HG03354 (cell line): ENCODE results near the gene ST8SIA6.
"Not testable (repeated sequence)": the region's sequence is repeated elsewhere in the genome, so short reads cannot be mapped to it uniquely, and the experiment has no call there.

Experiments used
- ATAC-seq: cut with Tn5 transposase; IDR thresholded peaks from one replicate; pipeline ENCODE4 v1.9.1; 2021; ENCODE audit warnings: mild to moderate bottlenecking; ENCODE audit not compliant: unreplicated experiment, poor library complexity, severe bottlenecking

ST8SIA6 gene

GRCh38 chr10:17464545-17464944 lies 10.2 kb upstream of the ST8SIA6 start:
- no peak for ATAC-seq

- no peak for ATAC-seq
Measured at GRCh38 chr10:17460756-17461155, 6.4 kb upstream of the ST8SIA6 start.

- ATAC-seq, result no peak
Measured at GRCh38 chr10:17457083-17457482, 2.7 kb upstream of the ST8SIA6 start.

DNA sequence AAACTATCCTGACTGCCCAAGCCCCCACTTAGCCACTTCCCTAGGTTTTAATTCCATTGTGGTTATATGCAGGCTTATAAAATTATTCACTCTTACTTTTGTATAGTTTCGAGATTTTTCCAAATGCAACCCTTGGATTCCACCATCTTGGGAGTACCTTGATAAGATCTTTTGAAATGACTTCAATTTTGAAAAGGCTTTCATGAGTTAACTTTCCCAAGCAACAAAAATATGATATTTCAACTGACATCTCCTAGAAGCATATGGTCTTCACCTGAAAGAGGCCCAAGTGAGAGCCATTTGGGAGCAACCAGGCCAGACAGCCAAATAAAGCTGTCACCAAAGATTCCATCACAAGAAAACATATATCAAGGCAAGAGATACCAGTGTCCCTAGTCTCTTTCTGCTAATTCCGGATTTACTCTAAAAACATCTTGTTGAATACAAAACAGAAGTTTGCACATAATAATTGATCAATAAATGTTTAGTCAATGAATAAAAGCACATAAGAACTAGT lies 1.7 kb upstream of the ST8SIA6 start:
- no peak for ATAC-seq

DNA sequence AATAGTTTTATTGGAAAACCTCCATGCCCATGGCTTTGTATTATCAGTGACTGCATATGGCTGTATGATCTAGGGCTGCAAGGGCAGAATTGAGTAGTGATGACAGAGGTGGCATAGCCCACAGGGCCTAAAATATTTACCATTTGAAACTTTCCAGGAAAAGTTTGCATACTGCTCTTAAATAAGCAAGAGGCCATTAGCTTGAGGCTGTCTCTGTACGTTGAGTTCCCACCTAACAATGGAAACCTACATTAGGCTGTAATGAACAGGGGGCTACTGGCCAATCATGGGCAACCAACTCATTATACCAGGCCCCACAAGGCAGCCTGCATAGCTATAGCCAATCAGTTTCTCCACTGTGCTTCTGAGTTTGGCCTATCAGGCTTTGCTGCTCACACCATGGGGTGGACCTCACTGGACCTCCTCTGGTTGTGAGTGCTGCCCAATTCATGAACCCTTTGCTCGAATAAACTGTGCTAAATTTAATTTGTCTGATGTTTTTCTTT lies 673 bp upstream of the ST8SIA6 start:
- no peak for ATAC-seq

DNA sequence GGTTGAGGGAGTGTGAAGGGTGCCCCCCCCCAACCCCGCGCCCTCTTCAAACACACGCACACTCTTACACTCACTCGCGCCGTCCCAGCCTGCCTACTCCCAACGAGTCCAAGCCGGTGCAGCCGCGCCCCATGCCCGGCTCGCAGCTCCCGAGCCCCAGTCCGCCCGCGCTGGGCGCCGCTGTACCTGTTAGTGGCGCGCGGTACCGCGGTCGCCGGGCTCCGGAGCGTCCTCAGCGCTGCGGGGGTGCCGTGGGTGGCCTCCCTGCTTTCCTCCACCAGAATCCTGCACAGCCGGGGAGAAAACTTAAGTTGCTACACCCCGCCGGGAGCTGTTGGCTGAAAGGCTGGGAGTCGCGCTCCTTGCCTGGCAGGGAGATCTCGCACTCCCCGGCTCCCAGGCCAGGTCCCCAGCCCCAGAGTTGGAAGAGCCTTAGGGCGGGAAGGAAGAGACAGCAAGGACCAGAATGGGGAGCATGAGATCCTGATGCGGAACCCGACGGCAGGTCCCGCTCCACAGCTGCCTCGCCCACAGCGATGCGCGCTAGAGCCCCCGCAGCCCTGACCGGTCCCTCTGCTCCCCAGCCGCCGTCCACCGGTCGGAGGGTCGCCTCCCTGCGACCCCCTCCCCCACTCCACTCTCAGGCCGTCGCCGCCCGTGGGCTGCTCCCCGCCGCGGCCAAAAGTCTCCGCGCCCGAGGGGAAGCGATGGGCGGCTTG lies 863 bp downstream of the ST8SIA6 start:
- peak; percentile 34 for ATAC-seq

DNA sequence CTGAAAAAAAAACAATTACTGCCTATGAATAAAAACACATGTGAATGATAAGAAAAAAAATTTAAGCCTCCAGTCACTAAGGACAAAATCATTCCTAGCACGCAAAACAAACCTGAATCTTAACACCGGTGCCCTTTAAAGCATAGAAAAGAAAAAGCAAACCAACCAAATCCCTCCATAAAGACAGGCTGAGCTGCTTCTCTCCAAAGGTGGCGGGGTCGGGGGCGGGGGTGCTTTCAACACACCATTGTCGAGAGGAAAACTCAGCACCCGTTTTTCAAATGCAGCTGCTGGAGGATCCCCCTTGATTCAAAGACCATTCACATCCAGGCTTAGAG lies 1.4 kb downstream of the ST8SIA6 start:
- ATAC-seq, result no peak

- ATAC-seq, result no peak
Measured at GRCh38 chr10:17452060-17452841, 2.1 kb downstream of the ST8SIA6 start.

DNA sequence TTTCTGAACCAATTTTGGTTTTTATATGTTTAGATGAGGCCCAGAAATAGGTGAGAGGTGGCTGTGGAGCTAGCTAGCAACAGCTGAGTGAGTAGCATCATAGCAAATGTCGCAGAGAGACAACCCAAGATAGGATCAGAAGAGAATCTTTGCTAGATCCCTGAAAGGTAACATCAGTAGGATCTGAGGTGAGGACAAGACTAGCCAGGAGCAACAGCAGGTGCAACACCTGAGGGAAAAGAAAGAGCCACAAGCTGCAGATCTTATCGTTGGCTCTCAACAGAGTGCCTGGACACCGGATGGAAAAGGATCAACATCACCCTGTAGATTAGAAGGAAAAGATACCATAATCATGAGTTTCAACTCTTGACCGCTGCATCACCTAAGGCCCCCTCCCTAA lies 4.4 kb downstream of the ST8SIA6 start:
- ATAC-seq, result no peak

DNA sequence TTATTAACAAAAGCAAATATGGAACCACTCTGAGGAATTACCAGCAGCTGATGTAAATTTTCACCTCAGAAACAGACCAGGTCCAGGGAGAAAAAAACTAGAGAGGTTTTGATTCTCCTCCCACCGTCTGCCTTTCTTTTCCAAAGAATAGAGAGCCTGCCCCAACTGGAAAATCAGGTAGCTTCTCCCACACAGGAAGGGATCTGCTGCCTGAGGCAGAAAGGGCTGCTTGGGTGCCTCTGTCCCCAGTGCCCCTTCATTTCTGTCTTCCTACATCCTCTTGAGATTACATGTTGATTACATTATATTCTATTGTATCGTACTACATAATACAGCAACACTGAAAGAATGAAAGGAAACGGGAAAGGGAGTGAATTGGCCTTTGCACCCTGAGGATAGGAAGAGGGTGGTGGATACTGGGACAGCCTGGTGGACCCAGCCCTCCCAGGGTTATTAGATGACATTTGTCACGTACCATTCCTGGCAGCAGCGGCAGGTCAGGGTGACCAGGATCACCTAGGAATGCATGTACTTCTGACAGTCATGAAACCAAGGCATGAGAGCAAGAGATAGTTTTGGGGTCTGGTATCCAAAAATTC lies 8.9 kb downstream of the ST8SIA6 start:
- ATAC-seq, result no peak

GRCh38 chr10:17444388-17444714 lies 10.0 kb downstream of the ST8SIA6 start:
- ATAC-seq, result no peak

DNA sequence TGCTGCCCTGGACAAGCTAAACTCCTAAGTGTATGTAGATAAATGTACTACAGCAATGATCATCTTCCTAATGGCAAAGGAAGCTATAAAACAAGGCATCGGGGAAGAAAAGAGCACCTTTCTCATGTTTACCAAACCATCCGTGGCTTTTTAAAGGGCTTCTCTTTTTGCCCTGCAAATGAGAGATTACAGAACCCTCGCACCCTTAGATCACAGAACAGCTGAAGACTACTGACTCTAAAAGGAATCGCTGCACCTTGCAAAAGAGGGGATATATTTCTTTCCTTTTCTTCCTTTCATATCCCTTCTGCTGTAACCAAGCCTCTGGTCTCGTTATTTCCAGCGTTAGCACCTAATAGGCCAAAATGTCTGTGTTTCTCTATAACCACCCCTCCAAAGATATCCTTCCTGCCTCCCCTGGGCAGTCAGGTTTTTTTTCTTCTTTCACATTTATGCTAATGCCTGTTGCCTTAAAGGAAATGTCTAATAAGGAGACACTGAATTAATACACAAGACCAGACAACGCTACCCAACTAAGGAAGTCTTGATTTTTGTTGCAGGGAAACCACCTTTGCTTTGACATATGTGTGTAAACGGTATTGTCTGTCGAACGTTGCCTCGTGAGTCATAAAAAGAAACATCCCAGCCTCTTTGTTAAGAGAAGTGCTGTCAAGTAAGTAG lies 10.5 kb downstream of the ST8SIA6 start:
- ATAC-seq, result peak; percentile 94

DNA sequence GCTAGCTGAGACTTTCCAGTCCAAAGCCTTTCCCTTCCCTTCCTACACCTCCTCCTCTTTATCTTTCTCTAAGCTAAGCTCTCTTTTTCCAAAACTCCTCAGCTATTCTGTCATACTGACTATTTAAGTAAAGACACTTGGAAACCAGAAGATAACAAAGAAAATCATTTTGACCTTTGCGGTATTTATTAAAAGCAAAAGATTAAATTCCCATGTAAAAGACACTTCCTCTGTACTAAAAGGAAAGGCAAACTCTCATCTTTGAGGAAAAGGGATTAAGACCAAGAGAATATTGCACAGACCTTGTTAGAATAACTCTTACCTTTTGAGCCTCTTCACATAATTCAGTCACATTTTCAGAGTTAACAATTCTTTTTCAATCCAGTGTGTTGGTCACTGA lies 15.8 kb downstream of the ST8SIA6 start:
- no peak for ATAC-seq

- ATAC-seq, result not testable (repeated sequence)
Measured at GRCh38 chr10:17436578-17436977, 17.8 kb downstream of the ST8SIA6 start.

DNA sequence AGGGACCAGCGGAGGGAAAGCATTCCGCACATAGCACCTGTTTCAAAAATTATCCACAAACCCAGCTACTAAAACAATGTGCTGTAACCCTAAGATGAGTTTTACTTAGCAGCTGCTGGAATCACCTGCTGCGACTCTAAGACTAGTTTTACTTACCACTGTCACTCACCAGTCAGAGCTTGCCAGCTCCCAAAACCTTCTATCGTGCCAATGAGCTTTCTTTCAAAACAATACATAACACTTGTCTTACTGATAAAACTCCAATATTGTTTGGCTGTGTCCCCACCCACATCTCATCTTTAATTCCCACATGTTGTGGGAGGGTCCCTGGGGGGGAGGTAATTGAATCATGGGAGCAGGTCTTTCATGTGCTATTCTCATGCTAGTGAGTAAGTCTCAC lies 18.4 kb downstream of the ST8SIA6 start:
- no peak for ATAC-seq

GRCh38 chr10:17435187-17435586 lies 19.2 kb downstream of the ST8SIA6 start:
- no peak for ATAC-seq

DNA sequence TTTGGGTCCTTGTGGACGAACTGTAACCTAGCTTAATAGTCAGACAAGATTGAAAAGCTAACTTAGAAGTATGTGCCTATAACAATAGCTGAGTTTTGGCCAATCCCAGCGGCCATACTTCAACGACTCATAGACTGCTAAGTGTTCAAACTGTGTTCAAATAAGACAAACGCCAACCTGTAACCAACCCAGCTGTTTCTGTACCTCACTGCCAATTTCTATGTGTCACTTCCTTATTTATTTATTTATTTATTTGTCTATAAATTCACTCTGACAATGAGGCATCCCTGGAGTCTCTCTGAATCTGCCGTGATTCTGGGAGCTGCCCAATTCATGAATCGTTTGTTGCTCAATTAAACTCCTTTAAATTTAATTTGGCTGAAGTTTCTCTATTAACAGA lies 21.7 kb downstream of the ST8SIA6 start:
- ATAC-seq, result no peak

GRCh38 chr10:17431871-17432311 lies 22.5 kb downstream of the ST8SIA6 start:
- ATAC-seq, result no peak

DNA sequence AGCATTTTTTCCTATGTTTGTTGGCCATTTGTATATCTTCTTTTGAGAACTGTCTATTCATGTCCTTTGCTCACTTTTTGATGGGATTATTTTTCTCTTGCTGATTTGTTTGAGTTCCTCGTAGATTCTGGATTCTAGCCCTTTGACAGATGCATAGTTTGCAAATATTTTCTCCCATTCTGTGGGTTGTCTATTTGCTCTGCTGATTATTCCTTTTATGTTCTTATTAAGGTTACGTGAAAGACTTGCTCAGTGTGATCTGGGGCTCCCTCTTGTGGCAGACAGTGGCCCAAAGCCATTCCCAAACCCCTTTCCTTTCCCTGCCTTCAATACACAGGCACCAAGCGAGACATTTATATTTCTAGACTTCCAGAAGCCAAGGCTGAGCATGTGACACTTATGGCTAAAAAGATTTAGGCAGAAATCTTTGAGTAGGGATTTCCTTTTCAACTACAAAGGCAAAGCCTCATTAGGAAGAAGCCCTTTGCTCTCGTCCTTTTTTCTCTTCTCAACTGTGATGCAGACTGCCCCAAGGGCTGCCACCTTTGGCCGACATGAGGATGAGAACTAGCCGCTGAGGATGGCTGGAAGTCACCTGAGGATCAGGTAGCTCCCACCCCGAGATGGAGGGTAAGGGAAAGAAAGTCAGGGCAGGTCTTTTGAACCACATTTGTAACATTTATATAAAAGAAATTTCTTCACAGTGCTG lies 23.6 kb downstream of the ST8SIA6 start:
- ATAC-seq, result no peak

GRCh38 chr10:17429490-17429889 lies 24.9 kb downstream of the ST8SIA6 start:
- no peak for ATAC-seq
